HL-60 (cell line): ENCODE measurements around the gene CKS2.

ENCODE experiments used
- CTCF ChIP-seq: IDR thresholded peaks from one replicate; pipeline ENCODE4 v1.5.1; 2011; ENCODE audit warnings: low read length, control low read depth, inconsistent platforms; ENCODE audit not compliant: insufficient read depth
- POLR2AphosphoS5 ChIP-seq: IDR thresholded peaks from 2 replicates; pipeline ENCODE4 v1.6.1; 2012; ENCODE audit warnings: low read depth
- SPI1 ChIP-seq: IDR thresholded peaks from 2 replicates; pipeline ENCODE4 v1.6.1; 2012; ENCODE audit warnings: low read depth, mild to moderate bottlenecking, borderline replicate concordance

- TF ChIP-seq POLR2AphosphoS5: no peak
- TF ChIP-seq CTCF: no peak
- TF ChIP-seq SPI1: no peak
Observed at GRCh38 chr9:89352874-89353649, 42.1 kb downstream of the CKS2 start.
